Peyer's patch (tissue), 4 donors: Measurements from ENCODE around the gene LIN7B.
A peak's percentile ranks its signal among the peaks of the same experiment; 100 is the strongest.

Experiments used
- CTCF ChIP-seq, 6 experiments: fragments of 450-650 bp in 4 of 6; fragments of 200-600 bp in 2 of 6; sonication (generic) in 1 of 6; IDR thresholded peaks; one replicate each; pipeline ENCODE4 v1.5.1; 2017 to 2019; ENCODE audit warnings: antibody characterized with exemption in 6 of 6, mild to moderate bottlenecking in 3 of 6, moderate library complexity in 1 of 6
- POLR2A ChIP-seq, 2 donors: fragments of 450-650 bp; IDR thresholded peaks; one replicate each; pipeline ENCODE4 v1.5.1; 2017; ENCODE audit warnings: antibody characterized with exemption in 2 of 2, mild to moderate bottlenecking in 2 of 2, moderate library complexity in 2 of 2

- TF ChIP-seq CTCF (IDR thresholded peaks at IDR 0.05) (peak in 1 of 6 experiments; percentile 3), POLR2A (IDR thresholded peaks at IDR 0.05) (peak; percentile 79 to 88)
These were observed 28.9 kb upstream of the LIN7B start, which contains the start of gene SNRNP70 for GRCh38 chr19:49085020-49085867.
